HCT116 (cell line): ENCODE data around the gene TENM4. TPM values are rescaled to one million over a fixed set of nuclear protein-coding genes. Genes with fewer than 3 reads are reported as not detected.

ENCODE experiments used
- ATAC-seq: fragments of 200-7000 bp; cut with Tn5 transposase; 2 replicates; pipeline ENCODE4 v1.9.1; 2020; ENCODE audit warnings: mild to moderate bottlenecking, moderate library complexity
- BruUV-seq: library from RNA; stranded (reverse); fragments of 400-500 nt; replicated peaks from 2 replicates; lab custom pipeline; 2021; lab: Mats Ljungman, UMichigan
- CTCF ChIA-PET: fragments of 300-600 bp; sonication (Branson Sonifier 250); formaldehyde crosslinking; loops from one replicate; lab custom pipeline; 2021; ENCODE audit warnings: antibody characterized with exemption; lab: Charles Lee
- POLR2A ChIA-PET: fragments of 300-600, 350-600 bp; sonication (Branson Sonifier 250); formaldehyde crosslinking; loops from one replicate; lab custom pipeline; 2021; ENCODE audit warnings: antibody characterized with exemption; lab: Charles Lee
- RAD21 ChIA-PET, 2 experiments: fragments of 300-600 bp; sonication (Branson Sonifier 250); formaldehyde crosslinking; loops; one replicate each; lab custom pipeline; 2023; ENCODE audit warnings: low total read pairs in 2 of 2; ENCODE audit not compliant: uncharacterized antibody in 2 of 2, unreplicated experiment in 2 of 2, low non-redundant PET in 1 of 2; lab: Charles Lee
- DNase-seq: peaks from one replicate; pipeline ENCODE4 v3.0.0-alpha.2; 2010; ENCODE audit warnings: low read depth, low spot score
- H2AFZ ChIP-seq: fragments of 200-600 bp; shearing (Covaris generic), sonication (generic); 2 replicates; pipeline ENCODE4 v1.6.1; 2017; ENCODE audit warnings: low read depth, mixed run types, mixed read lengths, antibody characterized with exemption, low read length; ENCODE audit not compliant: poor library complexity, severe bottlenecking
- H3K27ac ChIP-seq: 2 replicates; pipeline ENCODE4 v1.5.1; 2012; ENCODE audit warnings: low read depth, low read length
- H3K27me3 ChIP-seq: fragments of 200-600 bp; sonication (generic); 2 replicates; pipeline ENCODE4 v1.6.1; 2016; ENCODE audit warnings: mixed run types, low read length, mixed read lengths; ENCODE audit not compliant: insufficient read depth
- H3K36me3 ChIP-seq, 2 experiments: fragments of 200-500 bp in 1 of 2; fragments of 200-600 bp in 1 of 2; sonication (Bioruptor generic) in 1 of 2; sonication (generic) in 1 of 2; 2 replicates each; pipeline versions ENCODE4 v1.5.1 to v1.6.1; 2014 to 2016; ENCODE audit warnings: low read length in 2 of 2, inconsistent platforms in 1 of 2, mixed read lengths in 1 of 2, mixed run types in 1 of 2; ENCODE audit not compliant: insufficient read depth in 2 of 2, control insufficient read depth in 1 of 2
- H3K4me1 ChIP-seq, 2 experiments: fragments of 200-600 bp in 1 of 2; sonication (generic) in 1 of 2; 2 replicates each; pipeline versions ENCODE4 v1.5.1 to v1.6.1; 2012 to 2017; ENCODE audit warnings: low read length in 2 of 2, inconsistent platforms in 1 of 2, mild to moderate bottlenecking in 1 of 2, mixed read lengths in 1 of 2, mixed run types in 1 of 2, moderate library complexity in 1 of 2; ENCODE audit not compliant: insufficient read depth in 2 of 2, control insufficient read depth in 1 of 2
- H3K4me2 ChIP-seq: fragments of 200-600 bp; sonication (generic); 2 replicates; pipeline ENCODE4 v1.6.1; 2017; ENCODE audit warnings: mixed run types, low read length, mixed read lengths
- H3K4me3 ChIP-seq, 2 experiments: fragments of 200-600 bp in 1 of 2; sonication (generic) in 1 of 2; replicated peaks in 1 of 2; 2 replicates each; pipeline ENCODE4 v1.5.1; 2011 to 2016; ENCODE audit warnings: low read length in 2 of 2, control low read depth in 1 of 2, low read depth in 1 of 2, mild to moderate bottlenecking in 1 of 2, mixed read lengths in 1 of 2, mixed run types in 1 of 2
- H3K79me2 ChIP-seq: fragments of 200-600 bp; sonication (generic); 2 replicates; pipeline ENCODE4 v1.6.1; 2017; ENCODE audit warnings: mild to moderate bottlenecking, mixed run types, low read length, moderate library complexity, mixed read lengths; ENCODE audit not compliant: insufficient read depth
- H3K9ac ChIP-seq: fragments of 200-600 bp; sonication (generic); 2 replicates; pipeline ENCODE4 v1.6.1; 2016; ENCODE audit warnings: low read length, mixed read lengths
- H3K9me2 ChIP-seq: fragments of 200-600 bp; sonication (generic), shearing (Covaris generic); 2 replicates; pipeline ENCODE4 v1.6.1; 2017; ENCODE audit warnings: mixed run types, mild to moderate bottlenecking, moderate library complexity; ENCODE audit not compliant: insufficient read depth
- H3K9me3 ChIP-seq, 2 experiments: fragments of 200-500 bp in 1 of 2; fragments of 200-600 bp in 1 of 2; sonication (Bioruptor generic) in 1 of 2; sonication (generic) in 1 of 2; 2 replicates each; pipeline ENCODE4 v1.6.1; 2014 to 2017; ENCODE audit warnings: low read length in 2 of 2, mixed read lengths in 2 of 2, inconsistent platforms in 1 of 2, low read depth in 1 of 2, mild to moderate bottlenecking in 1 of 2, mixed run types in 1 of 2, moderate library complexity in 1 of 2; ENCODE audit not compliant: control insufficient read depth in 1 of 2, insufficient read depth in 1 of 2
- H4K20me1 ChIP-seq: fragments of 200-600 bp; sonication (generic), shearing (Covaris generic); 2 replicates; pipeline ENCODE4 v1.6.1; 2017; ENCODE audit warnings: mixed run types, mild to moderate bottlenecking, moderate library complexity; ENCODE audit not compliant: insufficient read depth
- CBX3 ChIP-seq: IDR thresholded peaks from 2 replicates; pipeline ENCODE4 v1.6.1; 2012; ENCODE audit warnings: low read depth
- CEBPB ChIP-seq: IDR thresholded peaks from 2 replicates; pipeline ENCODE4 v1.6.1; 2012; ENCODE audit warnings: low read depth
- EGR1 ChIP-seq: IDR thresholded peaks from 2 replicates; pipeline ENCODE4 v1.6.1; 2012; ENCODE audit warnings: low read depth
- ELF1 ChIP-seq: IDR thresholded peaks from 2 replicates; pipeline ENCODE4 v1.6.1; 2012; ENCODE audit warnings: low read depth, borderline replicate concordance
- FOSL1 ChIP-seq: IDR thresholded peaks from 2 replicates; pipeline ENCODE4 v1.6.1; 2012; ENCODE audit warnings: low read depth
- MAX ChIP-seq: IDR thresholded peaks from 2 replicates; pipeline ENCODE4 v1.6.1; 2012
- RAD21 ChIP-seq: IDR thresholded peaks from 2 replicates; pipeline ENCODE4 v1.6.1; 2012; ENCODE audit warnings: low read depth, mild to moderate bottlenecking
- SIN3A ChIP-seq: IDR thresholded peaks from 2 replicates; pipeline ENCODE4 v1.6.1; 2012; ENCODE audit warnings: low read depth
- SP1 ChIP-seq: IDR thresholded peaks from 2 replicates; pipeline ENCODE4 v1.6.1; 2012; ENCODE audit warnings: low read depth
- SRF ChIP-seq: IDR thresholded peaks from 2 replicates; pipeline ENCODE4 v1.6.1; 2012; ENCODE audit warnings: low read depth
- TCF7L2 ChIP-seq: IDR thresholded peaks from 2 replicates; pipeline ENCODE4 v1.7.0; 2011; ENCODE audit warnings: borderline replicate concordance, inconsistent platforms; ENCODE audit not compliant: insufficient read depth, insufficient read length; ENCODE audit errors: extremely low read depth
- YY1 ChIP-seq: IDR thresholded peaks from 2 replicates; pipeline ENCODE4 v1.6.1; 2011; ENCODE audit warnings: low read length, low read depth, moderate library complexity, mild to moderate bottlenecking; ENCODE audit not compliant: insufficient replicate concordance; ENCODE audit errors: extremely low read depth
- ZFX ChIP-seq: fragments of 450-650 bp; IDR thresholded peaks from 2 replicates; pipeline ENCODE4 v1.6.1; 2017
- intact Hi-C: fragments of 100-400 bp; cut with micrococcal nuclease; formaldehyde crosslinking; loops from 2 replicates; pipeline ENCODE4 v1.10.0; 2022
- total RNA-seq: library from RNA; stranded (reverse); gene quantifications from one replicate; pipeline ENCODE4 v1.2.1, GENCODE V29; 2021; ENCODE audit not compliant: unreplicated experiment
- TF ChIP-seq, protein P1 (sequence below): IDR thresholded peaks from 2 replicates; pipeline ENCODE4 v1.6.1; 2012; ENCODE audit warnings: low read depth

The TENM4 gene
- total RNA-seq, 1 experiment from 2014 or later: 0.05 TPM

DNA sequence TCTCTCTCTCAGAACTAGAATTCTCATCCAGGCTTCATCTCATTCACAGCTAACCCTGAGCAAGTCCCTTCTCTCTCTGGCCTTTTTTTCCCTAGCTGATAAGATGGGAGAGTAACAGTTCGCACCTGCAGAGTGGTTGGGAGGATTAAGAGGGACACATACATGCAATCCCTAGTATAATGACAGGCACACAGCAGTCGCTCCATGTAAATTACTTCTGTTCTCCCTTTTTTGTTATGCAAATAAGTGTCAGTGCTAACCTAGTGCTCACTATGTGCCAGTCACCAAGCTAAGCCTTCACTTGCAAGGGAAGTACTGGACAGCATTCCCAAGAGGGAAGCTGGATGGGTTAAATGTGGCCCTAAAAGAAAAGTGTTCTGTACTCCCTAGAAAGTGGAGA lies 63.4 kb downstream of the TENM4 start:
- no peak for ATAC-seq
- peaks cover 25% of the 10 kb centered on the region for H3K27me3 ChIP-seq
- H3K9me2 ChIP-seq: no peaks in the 10 kb centered on the region
- no peaks in the 10 kb centered on the region for H3K4me1 ChIP-seq
- no peak overlapping the region for H3K4me3 ChIP-seq
- POLR2A ChIA-PET: no interaction called here
- RAD21 ChIA-PET: no interaction called here
- no peaks in the 10 kb centered on the region for H3K79me2 ChIP-seq
- CTCF ChIA-PET: no interaction called here
- H3K27ac ChIP-seq: no peak overlapping the region
- no peak overlapping the region for H3K9ac ChIP-seq
- no peaks in the 10 kb centered on the region for H4K20me1 ChIP-seq
- H3K36me3 ChIP-seq: no peaks in the 10 kb centered on the region
- no TSS peak for BruUV-seq
- no peak overlapping the region for H2AFZ ChIP-seq
- TF ChIP-seq ZFX (no peak), CEBPB (no peak), CBX3 (no peak), FOSL1 (no peak), SRF (no peak)
- no peak for DNase-seq
- no peaks in the 10 kb centered on the region for H3K9me3 ChIP-seq
- no peak overlapping the region for H3K4me2 ChIP-seq
- intact Hi-C loops: no loop called here

- no TSS peak for BruUV-seq
- no peak overlapping the region for H2AFZ ChIP-seq
Measured at GRCh38 chr11:79375818-79376550, 64.8 kb downstream of the TENM4 start.

More at GRCh38 chr11:79375818-79376550, 64.8 kb downstream of the TENM4 start:
- no peaks in the 10 kb centered on the region for H4K20me1 ChIP-seq
- H3K36me3 ChIP-seq: no peaks in the 10 kb centered on the region
- ATAC-seq: no peak
- intact Hi-C loops: no loop called here
- H3K4me1 ChIP-seq: no peaks in the 10 kb centered on the region
- ChIA-PET POLR2A (no interaction called here), CTCF (no interaction called here), RAD21 (no interaction called here)
- no peak overlapping the region for H3K4me3 ChIP-seq
- no peak for DNase-seq
- no peaks in the 10 kb centered on the region for H3K79me2 ChIP-seq
- TF ChIP-seq CBX3 (no peak), TCF7L2 (no peak), MAX (no peak), RAD21 (no peak), ELF1 (no peak), YY1 (no peak), CEBPB (no peak), SIN3A (no peak), EGR1 (no peak), SRF (no peak), SP1 (no peak)
- TF ChIP-seq, protein P1, sequence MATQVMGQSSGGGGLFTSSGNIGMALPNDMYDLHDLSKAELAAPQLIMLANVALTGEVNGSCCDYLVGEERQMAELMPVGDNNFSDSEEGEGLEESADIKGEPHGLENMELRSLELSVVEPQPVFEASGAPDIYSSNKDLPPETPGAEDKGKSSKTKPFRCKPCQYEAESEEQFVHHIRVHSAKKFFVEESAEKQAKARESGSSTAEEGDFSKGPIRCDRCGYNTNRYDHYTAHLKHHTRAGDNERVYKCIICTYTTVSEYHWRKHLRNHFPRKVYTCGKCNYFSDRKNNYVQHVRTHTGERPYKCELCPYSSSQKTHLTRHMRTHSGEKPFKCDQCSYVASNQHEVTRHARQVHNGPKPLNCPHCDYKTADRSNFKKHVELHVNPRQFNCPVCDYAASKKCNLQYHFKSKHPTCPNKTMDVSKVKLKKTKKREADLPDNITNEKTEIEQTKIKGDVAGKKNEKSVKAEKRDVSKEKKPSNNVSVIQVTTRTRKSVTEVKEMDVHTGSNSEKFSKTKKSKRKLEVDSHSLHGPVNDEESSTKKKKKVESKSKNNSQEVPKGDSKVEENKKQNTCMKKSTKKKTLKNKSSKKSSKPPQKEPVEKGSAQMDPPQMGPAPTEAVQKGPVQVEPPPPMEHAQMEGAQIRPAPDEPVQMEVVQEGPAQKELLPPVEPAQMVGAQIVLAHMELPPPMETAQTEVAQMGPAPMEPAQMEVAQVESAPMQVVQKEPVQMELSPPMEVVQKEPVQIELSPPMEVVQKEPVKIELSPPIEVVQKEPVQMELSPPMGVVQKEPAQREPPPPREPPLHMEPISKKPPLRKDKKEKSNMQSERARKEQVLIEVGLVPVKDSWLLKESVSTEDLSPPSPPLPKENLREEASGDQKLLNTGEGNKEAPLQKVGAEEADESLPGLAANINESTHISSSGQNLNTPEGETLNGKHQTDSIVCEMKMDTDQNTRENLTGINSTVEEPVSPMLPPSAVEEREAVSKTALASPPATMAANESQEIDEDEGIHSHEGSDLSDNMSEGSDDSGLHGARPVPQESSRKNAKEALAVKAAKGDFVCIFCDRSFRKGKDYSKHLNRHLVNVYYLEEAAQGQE: no peak
- H3K9ac ChIP-seq: no peak overlapping the region
- peaks cover 19% of the 10 kb centered on the region for H3K27me3 ChIP-seq
- no peaks in the 10 kb centered on the region for H3K9me2 ChIP-seq
- no peak overlapping the region for H3K27ac ChIP-seq
- no peak overlapping the region for H3K4me2 ChIP-seq
- no peaks in the 10 kb centered on the region for H3K9me3 ChIP-seq
